NB4 (cell line): Measurements from ENCODE around the gene EIPR1.

Source experiments
- CTCF ChIP-seq: IDR thresholded peaks from one replicate; pipeline ENCODE4 v1.5.1; 2012; ENCODE audit warnings: low read depth, low read length
- MAX ChIP-seq: IDR thresholded peaks from 2 replicates; pipeline ENCODE4 v1.6.1; 2011; ENCODE audit warnings: low read depth, low read length
- MYC ChIP-seq: IDR thresholded peaks from 2 replicates; pipeline ENCODE4 v1.6.1; 2011; ENCODE audit warnings: low read depth, low read length
- POLR2A ChIP-seq: IDR thresholded peaks from 2 replicates; pipeline ENCODE4 v1.6.1; 2011; ENCODE audit warnings: mild to moderate bottlenecking; ENCODE audit not compliant: insufficient read length; ENCODE audit errors: extremely low read depth

GRCh38 chr2:3210257-3210656 is 167.4 kb downstream of the EIPR1 start:
- TF ChIP-seq CTCF (no peak), POLR2A (no peak), MAX (no peak), MYC (no peak)
